Ascending aorta (tissue), 2 donors: ENCODE measurements around the gene CST6. TPM values are rescaled to one million over a fixed set of nuclear protein-coding genes. Genes with fewer than 3 reads are reported as not detected.

Source experiments
- DNase-seq, 2 donors: peaks; one replicate each; pipeline ENCODE4 v3.0.0-alpha.2; 2019; ENCODE audit warnings: low spot score in 2 of 2
- H3K27ac ChIP-seq, 2 donors: fragments of 200-600 bp; sonication (generic); one replicate each; pipeline ENCODE4 v1.5.1; 2016 to 2017; ENCODE audit warnings: mild to moderate bottlenecking in 1 of 2
- H3K27me3 ChIP-seq: fragments of 200-600 bp; sonication (generic); one replicate; pipeline ENCODE4 v1.5.1; 2017
- H3K36me3 ChIP-seq, 2 donors: fragments of 200-600 bp; sonication (generic); one replicate each; pipeline ENCODE4 v1.5.1; 2016
- H3K4me1 ChIP-seq, 2 donors: fragments of 200-600 bp; sonication (generic); one replicate each; pipeline ENCODE4 v1.5.1; 2016 to 2017; ENCODE audit warnings: mild to moderate bottlenecking in 1 of 2
- H3K4me3 ChIP-seq, 2 donors: fragments of 200-600 bp; sonication (generic); one replicate each; pipeline ENCODE4 v1.5.1; 2016 to 2017; ENCODE audit warnings: mild to moderate bottlenecking in 1 of 2
- H3K9me3 ChIP-seq, 2 donors: fragments of 200-600 bp; sonication (generic); one replicate each; pipeline ENCODE4 v1.5.1; 2016
- CTCF ChIP-seq, 3 experiments: fragments of 200-600 bp in 2 of 3; fragments of 450-650 bp in 1 of 3; sonication (generic) in 2 of 3; IDR thresholded peaks; one replicate each; pipeline ENCODE4 v1.5.1; 2016 to 2019; ENCODE audit warnings: antibody characterized with exemption in 3 of 3, mild to moderate bottlenecking in 1 of 3, moderate library complexity in 1 of 3
- intact Hi-C: fragments of 100-400 bp; cut with DNase I; formaldehyde crosslinking; loops from one replicate; pipeline ENCODE4 v1.15.1; 2023
- total RNA-seq: library from RNA; depleted of rRNA; stranded (reverse); fragments of >200 nt; gene quantifications from one replicate; pipeline ENCODE4 v1.1.0, GENCODE V29; 2016

The CST6 gene
- total RNA-seq, 1 donor from 2014 or later: 4.4 TPM

GRCh38 chr11:65988791-65989592 is 22.8 kb upstream of the CST6 start:
- peak; percentile 95 to 98 (median 98) for TF ChIP-seq CTCF (IDR thresholded peaks at IDR 0.05)
- Histone ChIP-seq H3K27ac (peak overlapping the region; percentile 15 to 60), H3K4me3 (no peak overlapping the region), H3K9me3 (no peaks in the 10 kb centered on the region), H3K4me1 (no peaks in the 10 kb centered on the region), H3K36me3 (no peaks in the 10 kb centered on the region), H3K27me3 (no peaks in the 10 kb centered on the region)
- intact Hi-C loops: loop anchor here (1.0 to 2.0 kb wide), 4 partner anchors 28 to 282 kb away; partner anchors contain the start of gene SART1
- peak; percentile 61 to 97 for DNase-seq

- Histone ChIP-seq H3K27me3 (no peaks in the 10 kb centered on the region), H3K36me3 (peaks cover 4 to 16% of the 10 kb centered on the region in 2 donors), H3K9me3 (no peaks in the 10 kb centered on the region), H3K27ac (no peak overlapping the region), H3K4me1 (no peaks in the 10 kb centered on the region), H3K4me3 (no peak overlapping the region)
- DNase-seq: no peak
- intact Hi-C loops: no loop called here
- no peak for TF ChIP-seq CTCF (IDR thresholded peaks at IDR 0.05)
Observed at GRCh38 chr11:65992056-65992455, 19.8 kb upstream of the CST6 start.

- no peak for TF ChIP-seq CTCF (IDR thresholded peaks at IDR 0.05)
- Histone ChIP-seq H3K36me3 (peaks cover 30 to 50% of the 10 kb centered on the region in 2 donors), H3K27ac (no peak overlapping the region), H3K9me3 (no peaks in the 10 kb centered on the region), H3K4me3 (no peak overlapping the region), H3K4me1 (peaks cover 3 to 12% of the 10 kb centered on the region in 2 donors), H3K27me3 (no peaks in the 10 kb centered on the region)
- no peak for DNase-seq
- intact Hi-C loops: no loop called here
Observed at GRCh38 chr11:65997286-65997685, 14.5 kb upstream of the CST6 start.

GRCh38 chr11:66001942-66002647 is 9.7 kb upstream of the CST6 start, which contains the start of the genes BANF1 and EIF1AD:
TSS of gene BANF1 (plus strand) at chr11:66002503. CDS start at chr11:66003251, 748 bp downstream.
TSS of gene EIF1AD (minus strand) at chr11:66002157. CDS start at chr11:66000389, 1,768 bp downstream.
- Histone ChIP-seq H3K27me3 (no peaks in the 10 kb centered on the region), H3K36me3 (peaks cover 41 to 65% of the 10 kb centered on the region in 2 donors), H3K9me3 (no peaks in the 10 kb centered on the region), H3K27ac (peak within 1 kb of the TSS; percentile 86 to 93), H3K4me3 (peak within 1 kb of the TSS; percentile 89 to 98), H3K4me1 (peaks cover 3 to 27% of the 10 kb centered on the region in 2 donors)
- intact Hi-C loops: loop anchor here (1.0 to 5.0 kb wide), 4 partner anchors 20 to 115 kb away; partner anchors contain the start of genes FIBP, SART1 and SF3B2
- DNase-seq: peak; percentile 58 to 97
- no peak for TF ChIP-seq CTCF (IDR thresholded peaks at IDR 0.05)

GRCh38 chr11:66002648-66003225 is 9.1 kb upstream of the CST6 start:
- Histone ChIP-seq H3K36me3 (peaks cover 40 to 59% of the 10 kb centered on the region in 2 donors), H3K4me1 (peaks cover 3 to 27% of the 10 kb centered on the region in 2 donors), H3K4me3 (peak overlapping the region; percentile 89 to 98), H3K27ac (peak overlapping the region; percentile 86 to 93), H3K9me3 (no peaks in the 10 kb centered on the region), H3K27me3 (no peaks in the 10 kb centered on the region)
- peak; percentile 6 to 28 (median 28) for TF ChIP-seq CTCF (IDR thresholded peaks at IDR 0.05)
- no peak for DNase-seq
- intact Hi-C loops: loop anchor here (1.0 to 5.0 kb wide), 4 partner anchors 20 to 115 kb away; partner anchors contain the start of genes FIBP, SART1 and SF3B2
